ENCODE data around the gene SLC26A6. TPM values are rescaled to one million over a fixed set of nuclear protein-coding genes. Genes with fewer than 3 reads are reported as not detected.

SLC26A6 gene
- total and polyA plus RNA-seq, 4 donors, result 4.4 to 13.1 (median 6.3) TPM

GRCh38 chr3:48631516-48632448 lies 3.5 kb downstream of the SLC26A6 start:
- no peak for DNase-seq (ENCODE audit: low spot score)
- H3K4me3 ChIP-seq (ENCODE audit: low read depth in 1 of 3, low read length in 3 of 3), result no peak overlapping the region
- 95% methylated on average over 22 of the region's 22 CpGs for WGBS

More at GRCh38 chr3:48631516-48632448, 3.5 kb downstream of the SLC26A6 start:
- TF ChIP-seq REST (IDR thresholded peaks at IDR 0.05) (no peak), JUND (IDR thresholded peaks at IDR 0.05) (no peak), GABPA (IDR thresholded peaks at IDR 0.05 in 1 of 2, conservative IDR thresholded peaks at IDR 0.05 in 1 of 2) (no peak), FOXA2 (IDR thresholded peaks at IDR 0.05) (no peak), ZBTB33 (IDR thresholded peaks at IDR 0.05) (no peak), EGR1 (IDR thresholded peaks at IDR 0.05; ENCODE audit: low read depth in 2 of 2) (no peak), SP1 (IDR thresholded peaks at IDR 0.05) (no peak), FOXA1 (IDR thresholded peaks at IDR 0.05) (no peak), TAF1 (conservative IDR thresholded peaks at IDR 0.05) (no peak), HNF4G (IDR thresholded peaks at IDR 0.05) (no peak), YY1 (IDR thresholded peaks at IDR 0.05) (no peak), CTCF (IDR thresholded peaks at IDR 0.05; ENCODE audit: low read depth, low read length, missing input control) (no peak), MAX (IDR thresholded peaks at IDR 0.05) (no peak), RXRA (IDR thresholded peaks at IDR 0.05) (no peak), HNF4A (conservative IDR thresholded peaks at IDR 0.05) (no peak), RAD21 (IDR thresholded peaks at IDR 0.05) (no peak), NR2F2 (IDR thresholded peaks at IDR 0.05) (no peak), ATF3 (IDR thresholded peaks at IDR 0.05) (no peak)
- Histone ChIP-seq H3K4me1 (ENCODE audit: control insufficient read depth in 4 of 4, insufficient read depth in 4 of 4, low read length in 3 of 4) (peaks cover 5 to 28% (median 16%) of the 10 kb centered on the region in 4 donors), H3K9me3 (ENCODE audit: control insufficient read depth in 4 of 4, low read length in 3 of 4) (no peaks in the 10 kb centered on the region), H3K27me3 (ENCODE audit: control insufficient read depth in 4 of 4, insufficient read depth in 4 of 4, low read length in 3 of 4) (no peaks in the 10 kb centered on the region), H3K9ac (ENCODE audit: low read depth in 1 of 2, low read length in 2 of 2) (no peak overlapping the region), H3K27ac (ENCODE audit: low read depth in 1 of 2, low read length in 2 of 2) (no peak overlapping the region), H3K36me3 (ENCODE audit: control insufficient read depth in 4 of 4, insufficient read depth in 3 of 4, low read depth in 1 of 4, low read length in 3 of 4) (peaks cover 3 to 33% (median 8%) of the 10 kb centered on the region in 4 donors)
